Prostate gland (tissue), 2 donors: Measurements from ENCODE around the gene IGF1. TPM values are rescaled to one million over a fixed set of nuclear protein-coding genes. Genes with fewer than 3 reads are reported as not detected.

ENCODE experiments used
- DNase-seq: peaks from one replicate; pipeline ENCODE4 v3.0.0-alpha.2; 2019; ENCODE audit warnings: low spot score
- H3K27ac ChIP-seq, 2 donors: fragments of 200-600 bp; sonication (generic); 2 replicates each; pipeline ENCODE4 v1.5.1; 2017 to 2019
- H3K27me3 ChIP-seq: fragments of 200-600 bp; sonication (generic); replicated peaks from 2 replicates; pipeline ENCODE4 v1.5.1; 2019; ENCODE audit not compliant: insufficient read depth
- H3K36me3 ChIP-seq, 2 donors: fragments of 200-600 bp; sonication (generic); 1 replicate in 1 of 2; 2 replicates in 1 of 2; pipeline versions ENCODE4 v1.5.1 to v1.8.1; 2017 to 2019
- H3K4me1 ChIP-seq: fragments of 200-600 bp; sonication (generic); replicated peaks from 2 replicates; pipeline ENCODE4 v1.5.1; 2019
- H3K4me3 ChIP-seq, 2 donors: fragments of 200-600 bp; sonication (generic); 2 replicates each; pipeline ENCODE4 v1.5.1; 2017 to 2019
- H3K9me3 ChIP-seq: fragments of 200-600 bp; sonication (generic); 2 replicates; pipeline ENCODE4 v1.5.1; 2017
- CTCF ChIP-seq, 4 experiments: fragments of 200-600 bp in 2 of 4; fragments of 450-650 bp in 2 of 4; sonication (generic) in 2 of 4; IDR thresholded peaks; 1 replicate in 3 of 4; 2 replicates in 1 of 4; pipeline ENCODE4 v1.5.1; 2016 to 2019; ENCODE audit warnings: antibody characterized with exemption in 4 of 4, mild to moderate bottlenecking in 2 of 4, moderate library complexity in 2 of 4
- POLR2A ChIP-seq: fragments of 450-650 bp; IDR thresholded peaks from one replicate; pipeline ENCODE4 v1.6.1; 2016; ENCODE audit warnings: antibody characterized with exemption, mild to moderate bottlenecking
- POLR2AphosphoS5 ChIP-seq: sonication (generic); formaldehyde crosslinking; IDR thresholded peaks from one replicate; pipeline ENCODE4 v1.6.1; 2017; ENCODE audit warnings: antibody characterized with exemption
- WGBS: methylation state at CpG from one replicate; pipeline ENCODE4 v1.1.5; 2018; 5-methylcytosine and 5-hydroxymethylcytosine counted together
- intact Hi-C: fragments of 100-400 bp; cut with DNase I; formaldehyde crosslinking; loops from one replicate; pipeline ENCODE4 v1.14.2; 2022
- total RNA-seq, 2 donors: library from RNA; depleted of rRNA; stranded (reverse); fragments of >200 nt; gene quantifications; one replicate each; pipeline ENCODE4 v1.1.0, GENCODE V29; 2016

IGF1 gene
- total RNA-seq, 2 donors from 2014 or later = 6.9 to 35.6 TPM

- Histone ChIP-seq H3K4me3 (no peak overlapping the region), H3K27ac (no peak overlapping the region), H3K36me3 (no peaks in the 10 kb centered on the region), H3K27me3 (no peaks in the 10 kb centered on the region), H3K4me1 (peaks cover 4% of the 10 kb centered on the region), H3K9me3 (no peaks in the 10 kb centered on the region)
- intact Hi-C loops = no loop called here
- no peak for DNase-seq
- no peak for TF ChIP-seq POLR2AphosphoS5
- no peak for TF ChIP-seq CTCF (IDR thresholded peaks at IDR 0.05)
- TF ChIP-seq POLR2A = no peak
- WGBS = 0% methylated on average over 2 of the region's 2 CpGs
Observed at GRCh38 chr12:102507301-102507700, 26.9 kb upstream of the IGF1 start.

GRCh38 chr12:102504871-102505270 is 24.5 kb upstream of the IGF1 start:
- Histone ChIP-seq H3K27me3 (no peaks in the 10 kb centered on the region), H3K4me1 (peaks cover 4% of the 10 kb centered on the region), H3K9me3 (no peaks in the 10 kb centered on the region), H3K27ac (no peak overlapping the region), H3K36me3 (no peaks in the 10 kb centered on the region), H3K4me3 (no peak overlapping the region)
- TF ChIP-seq POLR2AphosphoS5 = no peak
- no peak for TF ChIP-seq POLR2A
- no peak for TF ChIP-seq CTCF (IDR thresholded peaks at IDR 0.05)
- WGBS = 98% methylated on average over 2 of the region's 2 CpGs
- intact Hi-C loops = no loop called here
- DNase-seq = no peak

- Histone ChIP-seq H3K36me3 (no peaks in the 10 kb centered on the region), H3K4me1 (peaks cover 4% of the 10 kb centered on the region), H3K4me3 (no peak overlapping the region), H3K27ac (no peak overlapping the region), H3K9me3 (no peaks in the 10 kb centered on the region), H3K27me3 (no peaks in the 10 kb centered on the region)
- TF ChIP-seq POLR2AphosphoS5 (no peak), POLR2A (no peak), CTCF (IDR thresholded peaks at IDR 0.05) (no peak)
- WGBS = 72% methylated on average over 2 of the region's 2 CpGs
- no peak for DNase-seq
- intact Hi-C loops = no loop called here
Observed at GRCh38 chr12:102504280-102504679, 23.9 kb upstream of the IGF1 start.

- peaks cover 4% of the 10 kb centered on the region for H3K4me1 ChIP-seq
- TF ChIP-seq POLR2AphosphoS5 = no peak
- TF ChIP-seq CTCF (IDR thresholded peaks at IDR 0.05) = no peak
- no peak for TF ChIP-seq POLR2A
- intact Hi-C loops = no loop called here
- no peaks in the 10 kb centered on the region for H3K27me3 ChIP-seq
- 0% methylated on average over 1 of the region's 1 CpG for WGBS
- H3K9me3 ChIP-seq = no peaks in the 10 kb centered on the region
- no peak for DNase-seq
- no peak overlapping the region for H3K4me3 ChIP-seq
- peak overlapping the region in 1 of 2 donors; percentile 3 for H3K27ac ChIP-seq
- no peaks in the 10 kb centered on the region for H3K36me3 ChIP-seq
Observed at GRCh38 chr12:102503831-102504230, 23.5 kb upstream of the IGF1 start.

GRCh38 chr12:102503056-102503681 is 22.8 kb upstream of the IGF1 start:
- no peak for TF ChIP-seq POLR2A
- TF ChIP-seq CTCF (IDR thresholded peaks at IDR 0.05) = no peak
- peak; percentile 55 for TF ChIP-seq POLR2AphosphoS5
- DNase-seq = peak; percentile 9
- Histone ChIP-seq H3K4me1 (peaks cover 4% of the 10 kb centered on the region), H3K4me3 (no peak overlapping the region), H3K9me3 (no peaks in the 10 kb centered on the region), H3K36me3 (no peaks in the 10 kb centered on the region), H3K27me3 (no peaks in the 10 kb centered on the region), H3K27ac (peak overlapping the region; percentile 3 to 15)
- intact Hi-C loops = no loop called here
- WGBS = 42% methylated on average over 2 of the region's 2 CpGs
